ENCODE measurements around the gene UXS1.

Gene UXS1

DNA sequence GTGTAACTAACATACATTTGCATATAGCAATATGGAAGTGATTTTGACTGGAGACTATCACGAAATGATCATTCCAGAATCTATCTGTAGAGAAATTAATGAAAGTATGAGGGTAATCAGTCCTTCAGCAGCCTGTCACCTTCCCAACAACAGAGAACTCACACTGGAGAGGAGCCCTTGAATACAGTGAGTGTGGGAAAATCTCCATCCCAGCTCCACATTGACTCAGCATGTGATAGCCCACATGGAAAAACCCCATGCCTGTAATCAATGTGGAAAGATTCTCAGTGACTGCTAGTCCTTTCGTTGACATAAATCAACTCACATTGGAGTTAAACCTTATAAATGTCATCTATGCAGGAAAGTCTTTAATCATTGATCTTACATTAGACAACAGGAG lies 13.1 kb upstream of the UXS1 start:
- TF ChIP-seq RAD21 (IDR thresholded peaks at IDR 0.05; ENCODE audit: low read depth), result no peak
- TF ChIP-seq NFIC (IDR thresholded peaks at IDR 0.05), result no peak
- no peak for TF ChIP-seq TEAD4 (IDR thresholded peaks at IDR 0.05)
- TF ChIP-seq REST (IDR thresholded peaks at IDR 0.05; ENCODE audit: low read depth), result no peak
- TF ChIP-seq, protein P1, sequence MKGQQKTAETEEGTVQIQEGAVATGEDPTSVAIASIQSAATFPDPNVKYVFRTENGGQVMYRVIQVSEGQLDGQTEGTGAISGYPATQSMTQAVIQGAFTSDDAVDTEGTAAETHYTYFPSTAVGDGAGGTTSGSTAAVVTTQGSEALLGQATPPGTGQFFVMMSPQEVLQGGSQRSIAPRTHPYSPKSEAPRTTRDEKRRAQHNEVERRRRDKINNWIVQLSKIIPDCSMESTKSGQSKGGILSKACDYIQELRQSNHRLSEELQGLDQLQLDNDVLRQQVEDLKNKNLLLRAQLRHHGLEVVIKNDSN (IDR thresholded peaks at IDR 0.05), result no peak

GRCh38 chr2:106205488-106205887 lies 11.4 kb upstream of the UXS1 start:
- no peak for TF ChIP-seq RAD21 (IDR thresholded peaks at IDR 0.05; ENCODE audit: low read depth)
- no peak for TF ChIP-seq CREB1 (IDR thresholded peaks at IDR 0.05; ENCODE audit: low read depth)
- no peak for TF ChIP-seq REST (IDR thresholded peaks at IDR 0.05; ENCODE audit: low read depth)
- TF ChIP-seq TCF12 (IDR thresholded peaks at IDR 0.05; ENCODE audit: low read depth), result no peak
- no peak for TF ChIP-seq NFIC (IDR thresholded peaks at IDR 0.05)
- TF ChIP-seq EP300 (IDR thresholded peaks at IDR 0.05; ENCODE audit: borderline replicate concordance), result no peak
- TF ChIP-seq, protein P1 (IDR thresholded peaks at IDR 0.05), result no peak
- TF ChIP-seq EGR1 (IDR thresholded peaks at IDR 0.05), result no peak
- no peak for TF ChIP-seq TEAD4 (IDR thresholded peaks at IDR 0.05)
- no peak for TF ChIP-seq YY1 (IDR thresholded peaks at IDR 0.05; ENCODE audit: low read depth)
- no peak for TF ChIP-seq ZBTB7A (IDR thresholded peaks at IDR 0.05; ENCODE audit: low read depth)
- no peak for TF ChIP-seq CEBPB (IDR thresholded peaks at IDR 0.05)
- no peak for TF ChIP-seq TAF1 (IDR thresholded peaks at IDR 0.05; ENCODE audit: low read depth)
- TF ChIP-seq, protein P2, sequence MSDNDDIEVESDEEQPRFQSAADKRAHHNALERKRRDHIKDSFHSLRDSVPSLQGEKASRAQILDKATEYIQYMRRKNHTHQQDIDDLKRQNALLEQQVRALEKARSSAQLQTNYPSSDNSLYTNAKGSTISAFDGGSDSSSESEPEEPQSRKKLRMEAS (IDR thresholded peaks at IDR 0.05), result no peak
- no peak for TF ChIP-seq FOXM1 (IDR thresholded peaks at IDR 0.05; ENCODE audit: borderline replicate concordance, low read depth)

GRCh38 chr2:106201661-106202060 lies 7.6 kb upstream of the UXS1 start:
- TF ChIP-seq EP300 (IDR thresholded peaks at IDR 0.05; ENCODE audit: borderline replicate concordance) (no peak), REST (IDR thresholded peaks at IDR 0.05; ENCODE audit: low read depth) (no peak), TEAD4 (IDR thresholded peaks at IDR 0.05) (no peak), ZBTB7A (IDR thresholded peaks at IDR 0.05; ENCODE audit: low read depth) (no peak), RAD21 (IDR thresholded peaks at IDR 0.05; ENCODE audit: low read depth) (no peak), CREB1 (IDR thresholded peaks at IDR 0.05; ENCODE audit: low read depth) (no peak)
- TF ChIP-seq, protein P1 (IDR thresholded peaks at IDR 0.05), result no peak
- TF ChIP-seq, protein P2 (IDR thresholded peaks at IDR 0.05), result no peak

DNA sequence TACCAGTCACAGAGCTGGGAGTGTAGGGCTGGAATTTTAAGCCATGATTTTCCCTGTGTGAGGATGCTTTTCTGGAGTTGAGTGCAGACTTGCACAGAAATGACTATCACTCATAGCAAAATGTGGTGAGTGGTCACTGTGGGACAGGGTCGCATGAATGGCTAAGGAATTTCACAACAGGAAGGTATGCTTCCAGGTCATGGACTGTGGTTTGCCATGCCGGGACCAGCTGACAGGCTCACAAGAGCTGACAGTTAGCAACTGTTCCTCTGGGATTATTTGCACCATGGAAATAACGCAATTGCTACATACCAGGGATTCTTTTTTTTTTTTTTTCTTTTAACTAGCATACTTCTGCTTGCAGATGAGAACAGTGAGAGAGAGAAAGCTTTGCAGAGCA lies 3.8 kb upstream of the UXS1 start:
- TF ChIP-seq EP300 (IDR thresholded peaks at IDR 0.05; ENCODE audit: borderline replicate concordance), result no peak
- TF ChIP-seq TCF12 (IDR thresholded peaks at IDR 0.05; ENCODE audit: low read depth), result no peak
- no peak for TF ChIP-seq CEBPB (IDR thresholded peaks at IDR 0.05)
- no peak for TF ChIP-seq ZBTB7A (IDR thresholded peaks at IDR 0.05; ENCODE audit: low read depth)
- TF ChIP-seq NFIC (IDR thresholded peaks at IDR 0.05), result no peak
- no peak for TF ChIP-seq EGR1 (IDR thresholded peaks at IDR 0.05)
- TF ChIP-seq RAD21 (IDR thresholded peaks at IDR 0.05; ENCODE audit: low read depth), result no peak
- no peak for TF ChIP-seq TEAD4 (IDR thresholded peaks at IDR 0.05)

DNA sequence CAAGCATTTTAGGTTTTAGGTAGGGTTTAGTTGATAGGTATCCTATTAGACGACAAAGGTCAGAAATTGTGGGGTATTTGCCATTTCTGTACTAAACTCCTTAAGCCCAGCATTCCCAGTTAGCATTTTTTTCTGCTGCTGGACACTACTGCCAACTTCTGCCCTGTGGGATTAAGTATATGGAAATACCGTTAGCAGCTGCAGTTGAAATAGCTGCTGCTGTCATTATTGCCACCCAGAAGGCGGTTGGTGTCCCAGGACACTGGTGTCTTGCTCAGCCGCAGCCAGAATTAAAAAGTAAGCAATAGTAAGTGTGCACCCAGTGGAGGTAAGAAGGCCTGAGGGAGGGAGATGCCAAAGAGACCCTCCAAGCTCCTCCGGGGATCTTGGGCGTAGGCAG lies 1.9 kb upstream of the UXS1 start:
- TF ChIP-seq CEBPB (IDR thresholded peaks at IDR 0.05) (no peak), REST (IDR thresholded peaks at IDR 0.05; ENCODE audit: low read depth) (no peak), FOXM1 (IDR thresholded peaks at IDR 0.05; ENCODE audit: borderline replicate concordance, low read depth) (no peak), EGR1 (IDR thresholded peaks at IDR 0.05) (no peak), NFIC (IDR thresholded peaks at IDR 0.05) (no peak), CREB1 (IDR thresholded peaks at IDR 0.05; ENCODE audit: low read depth) (no peak), EP300 (IDR thresholded peaks at IDR 0.05; ENCODE audit: borderline replicate concordance) (no peak), ZBTB7A (IDR thresholded peaks at IDR 0.05; ENCODE audit: low read depth) (no peak), TEAD4 (IDR thresholded peaks at IDR 0.05) (no peak), TAF1 (IDR thresholded peaks at IDR 0.05; ENCODE audit: low read depth) (no peak)
- TF ChIP-seq, protein P2 (IDR thresholded peaks at IDR 0.05), result no peak
- TF ChIP-seq, protein P1 (IDR thresholded peaks at IDR 0.05), result no peak
